ES-I3 (cell line): ENCODE data around the gene ACTG1.
A peak's percentile ranks its signal among the peaks of the same experiment; 100 is the strongest.

Experiments used
- H3K36me3 ChIP-seq: 2 replicates; pipeline ENCODE4 v1.6.1; 2013; ENCODE audit warnings: mild to moderate bottlenecking, low read length, control low read depth, moderate library complexity; ENCODE audit not compliant: insufficient read depth
- H3K4me1 ChIP-seq: 2 replicates; pipeline ENCODE4 v1.6.1; 2013; ENCODE audit warnings: mild to moderate bottlenecking, control low read depth, low read length; ENCODE audit not compliant: insufficient read depth
- H3K9ac ChIP-seq: 2 replicates; pipeline ENCODE4 v1.6.1; 2013; ENCODE audit warnings: low read depth, mild to moderate bottlenecking, low read length, moderate library complexity
- H3K9me3 ChIP-seq: 2 replicates; pipeline ENCODE4 v1.6.1; 2013; ENCODE audit warnings: mild to moderate bottlenecking, low read length, moderate library complexity; ENCODE audit not compliant: control insufficient read depth, insufficient read depth

Gene ACTG1

DNA sequence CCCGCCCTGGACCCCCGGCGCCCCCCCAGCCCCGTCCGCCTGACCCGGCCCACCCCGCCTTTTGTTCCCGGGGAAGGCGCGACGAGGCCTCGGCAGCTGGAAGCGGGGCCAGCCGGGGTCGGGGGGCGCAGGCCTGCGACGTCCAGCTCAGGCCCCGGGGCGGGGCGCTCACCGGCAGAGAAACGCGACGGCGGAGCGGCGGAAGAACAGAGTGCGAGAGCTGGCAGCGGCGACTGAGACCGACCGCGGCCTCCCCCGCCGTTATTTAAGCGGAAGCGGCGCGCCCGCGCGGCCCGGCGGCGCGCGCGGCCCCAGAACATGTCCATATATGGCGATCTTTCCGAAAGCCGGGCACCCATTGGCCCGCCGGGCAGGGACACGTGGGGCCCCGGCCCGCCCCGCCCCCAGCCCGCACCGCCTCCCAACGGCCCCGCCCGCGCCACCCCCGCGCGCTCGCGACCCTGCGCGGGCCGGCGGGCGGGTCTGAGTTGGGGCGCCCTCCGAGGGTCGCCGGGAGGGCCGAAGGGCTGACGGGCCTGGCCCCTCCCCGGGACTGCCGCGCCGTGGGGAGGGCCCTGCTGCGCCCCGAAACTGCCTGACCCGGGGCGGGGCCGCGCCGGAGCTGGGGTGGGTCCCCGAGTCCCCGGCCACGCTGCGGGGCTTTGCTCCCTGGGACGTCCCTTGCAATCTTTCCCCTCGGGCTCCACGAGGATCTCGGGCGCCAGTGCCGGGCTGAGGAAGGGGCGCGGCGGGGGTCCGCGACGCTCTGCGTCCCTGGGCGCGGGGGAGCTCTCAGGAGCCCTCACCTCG lies at the start of gene ACTG1:
Gene ACTG1 (minus strand): TSS at position 238 of the 810 bp plus-strand sequence. CDS start 445 bp downstream, outside the sequence.
- Histone ChIP-seq H3K9ac (peak within 1 kb of the TSS; percentile 96), H3K9me3 (peaks cover 4% of the 10 kb centered on the region; the same call in 1 of the 2 replicates), H3K4me1 (peaks cover 15% of the 10 kb centered on the region; the same call in 1 of the 2 replicates), H3K36me3 (peaks cover 33% of the 10 kb centered on the region)

DNA sequence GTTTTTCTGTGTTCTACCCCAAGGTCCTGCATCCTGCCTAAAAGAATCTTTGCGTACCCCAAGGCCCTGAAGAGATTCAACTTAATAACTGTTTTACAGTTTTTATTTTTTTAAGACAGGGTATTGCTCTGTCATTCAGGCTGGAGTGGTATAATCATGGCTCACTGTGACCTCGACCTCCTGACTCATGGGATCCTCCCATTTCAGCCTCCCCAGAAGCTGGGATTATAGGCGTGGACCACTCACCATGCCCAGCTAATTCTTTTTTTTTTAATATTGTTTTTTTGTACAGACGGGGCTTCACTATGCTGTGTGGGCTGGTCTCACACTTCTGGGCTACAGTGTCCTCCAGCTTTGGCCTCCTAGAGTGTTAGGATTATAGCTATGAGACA lies 48.9 kb upstream of the ACTG1 start:
- no peaks in the 10 kb centered on the region for H3K9me3 ChIP-seq
- H3K4me1 ChIP-seq: peaks cover 7% of the 10 kb centered on the region; the same call in 1 of the 2 replicates
- no peak overlapping the region for H3K9ac ChIP-seq
- H3K36me3 ChIP-seq: peaks cover 65% of the 10 kb centered on the region

DNA sequence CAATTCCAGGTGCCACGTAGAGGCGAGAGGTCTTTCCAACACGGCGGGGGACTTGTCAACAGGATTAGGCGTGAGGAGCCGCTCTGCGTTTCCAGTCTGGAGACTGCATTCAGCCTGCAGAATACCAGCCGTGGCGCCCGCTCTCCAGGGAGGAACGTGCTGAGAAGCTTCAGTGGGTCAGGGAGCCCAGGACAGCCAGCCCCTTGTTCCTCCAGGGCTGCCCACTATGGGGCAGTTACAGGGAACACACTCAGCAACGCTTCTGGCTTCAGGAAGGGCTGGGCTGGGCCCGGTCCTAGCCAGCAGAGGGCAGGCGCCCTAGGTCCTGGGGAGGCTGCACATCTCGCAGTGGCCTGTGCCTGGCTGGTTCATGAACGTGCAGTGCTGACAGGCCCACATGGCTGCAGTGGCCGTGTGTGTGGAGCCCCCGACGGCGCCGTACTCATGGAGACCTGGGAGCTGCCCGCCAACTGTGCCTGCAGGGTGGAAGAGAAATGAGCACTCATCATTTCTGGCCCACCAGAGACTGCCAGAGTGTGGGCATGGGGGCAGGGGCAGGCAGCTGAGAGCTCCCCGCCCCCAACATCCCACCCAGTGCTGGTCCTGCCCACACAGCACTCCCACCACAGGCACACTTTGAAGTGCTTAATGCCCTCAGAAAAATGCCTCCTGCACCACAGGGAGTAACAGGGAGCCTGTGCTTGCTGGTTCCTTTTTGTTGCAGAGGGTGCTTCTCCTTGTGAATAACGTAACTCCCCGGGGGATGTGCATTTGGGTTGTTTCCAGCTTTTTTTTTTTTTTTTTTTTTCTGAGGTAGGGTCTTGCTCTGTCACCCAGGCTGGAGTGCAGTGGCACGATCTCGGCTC lies 46.6 kb upstream of the ACTG1 start:
- peaks cover 1% of the 10 kb centered on the region; the same call in 1 of the 2 replicates for H3K4me1 ChIP-seq
- no peaks in the 10 kb centered on the region for H3K9me3 ChIP-seq
- no peak overlapping the region for H3K9ac ChIP-seq
- peaks cover 48% of the 10 kb centered on the region for H3K36me3 ChIP-seq

DNA sequence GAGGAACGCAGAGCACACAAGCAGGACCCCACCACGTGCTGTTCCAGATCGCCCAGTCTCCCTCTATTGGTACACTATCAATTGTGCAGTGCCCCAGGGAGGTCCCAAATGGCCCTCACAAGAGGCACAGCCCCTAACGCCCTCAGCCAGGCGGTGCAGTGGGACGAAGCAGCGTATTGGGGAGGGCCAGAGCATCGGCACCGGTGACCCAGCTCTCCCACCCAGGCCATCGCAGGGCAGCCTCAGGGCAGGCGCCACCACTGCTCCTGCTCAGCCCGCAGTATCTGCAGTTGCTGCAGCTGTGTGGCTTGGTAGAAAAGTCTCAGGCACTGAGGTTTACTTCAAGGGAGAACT lies 45.5 kb upstream of the ACTG1 start:
- peaks cover 6% of the 10 kb centered on the region; the same call in 1 of the 2 replicates for H3K4me1 ChIP-seq
- peaks cover 38% of the 10 kb centered on the region for H3K36me3 ChIP-seq
- H3K9me3 ChIP-seq: no peaks in the 10 kb centered on the region
- no peak overlapping the region for H3K9ac ChIP-seq

DNA sequence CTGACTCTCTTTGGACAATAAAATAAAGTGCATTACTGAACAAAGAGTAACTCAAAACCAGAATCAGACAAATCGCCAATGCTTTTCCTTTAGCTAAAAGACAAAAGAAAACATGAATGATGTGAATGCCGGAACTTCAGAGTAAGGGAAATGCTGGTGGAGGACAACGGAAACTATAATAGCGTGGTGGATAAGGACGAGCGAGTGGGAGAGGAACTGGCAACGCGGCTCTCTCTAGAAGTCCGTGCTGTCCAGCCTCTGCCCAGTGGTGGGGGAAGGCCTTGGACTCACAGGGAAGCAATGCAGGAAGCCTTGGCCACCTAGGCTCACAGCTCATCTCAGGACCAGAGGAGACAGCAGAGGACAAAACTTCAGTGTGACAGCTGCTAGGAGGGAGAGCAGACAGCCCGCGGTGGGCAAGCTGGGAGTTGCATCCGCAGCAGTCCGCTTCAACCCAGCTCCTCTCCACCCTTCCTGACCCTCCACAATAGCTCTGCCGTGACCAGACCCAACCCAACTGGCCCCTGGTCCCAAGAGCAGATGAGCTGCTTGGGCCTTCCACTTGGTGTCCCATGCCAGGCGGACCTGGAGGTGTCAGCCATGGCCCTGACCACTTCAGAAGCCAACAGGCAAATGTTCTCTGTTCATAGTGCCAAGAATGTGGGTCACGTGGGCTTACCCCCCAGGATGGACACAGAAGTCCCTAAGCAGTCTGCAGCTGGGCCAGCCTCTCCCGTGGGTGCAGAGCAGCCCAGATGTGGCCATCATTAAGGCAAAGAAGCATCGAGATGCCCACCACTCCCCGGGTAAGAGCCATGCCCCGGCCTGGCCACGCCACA lies 44.9 kb upstream of the ACTG1 start:
- Histone ChIP-seq H3K36me3 (peaks cover 36% of the 10 kb centered on the region), H3K9me3 (no peaks in the 10 kb centered on the region), H3K9ac (no peak overlapping the region), H3K4me1 (peaks cover 6% of the 10 kb centered on the region; the same call in 1 of the 2 replicates)

DNA sequence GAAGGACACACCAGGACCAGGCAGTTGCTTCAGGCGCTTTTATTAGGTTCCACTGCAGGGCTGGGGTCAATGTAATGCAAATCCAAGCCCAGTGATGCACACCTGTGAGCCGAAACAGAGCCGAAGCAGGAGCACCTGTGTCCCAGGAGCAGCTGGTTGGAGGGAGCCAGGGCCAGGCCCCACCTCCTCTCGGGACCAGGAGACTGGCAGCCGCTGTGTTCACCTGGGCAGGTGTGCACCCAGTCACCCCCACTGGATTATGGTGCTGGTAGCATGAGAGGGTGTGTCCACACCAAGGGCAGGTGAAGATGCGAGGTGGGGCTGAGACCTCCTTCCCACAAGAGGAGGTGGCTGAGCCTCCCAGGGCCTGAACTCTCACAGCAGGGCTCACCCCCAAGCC lies 44.3 kb upstream of the ACTG1 start:
- H3K9ac ChIP-seq: no peak overlapping the region
- H3K4me1 ChIP-seq: peaks cover 6% of the 10 kb centered on the region; the same call in 1 of the 2 replicates
- H3K9me3 ChIP-seq: no peaks in the 10 kb centered on the region
- H3K36me3 ChIP-seq: peaks cover 30% of the 10 kb centered on the region

DNA sequence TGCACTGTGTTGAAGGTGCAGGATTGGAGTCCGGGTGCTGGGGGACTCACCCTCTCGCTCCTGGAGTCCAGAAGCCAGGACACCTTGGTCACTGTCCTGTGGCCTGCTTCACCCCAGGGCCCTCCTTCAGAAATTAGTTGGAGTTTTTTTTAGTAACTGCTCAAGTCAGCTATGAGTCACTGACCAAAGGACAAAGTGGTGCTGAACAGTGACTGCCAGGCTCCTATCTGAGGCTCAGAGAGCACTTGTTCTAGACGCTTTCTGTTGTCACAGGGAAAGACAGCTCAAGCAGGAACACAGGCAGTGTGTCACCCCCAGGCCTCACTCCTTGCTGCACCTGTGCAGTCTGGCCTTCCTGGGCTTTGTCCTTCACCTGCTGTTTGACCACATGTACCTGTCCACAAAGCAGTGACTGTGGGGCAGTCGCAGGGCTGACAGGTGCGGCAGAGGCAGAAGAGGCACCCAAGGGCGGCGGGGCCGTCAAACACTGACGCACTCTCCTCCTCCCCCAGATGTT lies 43.6 kb upstream of the ACTG1 start:
- Histone ChIP-seq H3K4me1 (peaks cover 6% of the 10 kb centered on the region; the same call in 1 of the 2 replicates), H3K9me3 (no peaks in the 10 kb centered on the region), H3K36me3 (peaks cover 24% of the 10 kb centered on the region), H3K9ac (no peak overlapping the region)

DNA sequence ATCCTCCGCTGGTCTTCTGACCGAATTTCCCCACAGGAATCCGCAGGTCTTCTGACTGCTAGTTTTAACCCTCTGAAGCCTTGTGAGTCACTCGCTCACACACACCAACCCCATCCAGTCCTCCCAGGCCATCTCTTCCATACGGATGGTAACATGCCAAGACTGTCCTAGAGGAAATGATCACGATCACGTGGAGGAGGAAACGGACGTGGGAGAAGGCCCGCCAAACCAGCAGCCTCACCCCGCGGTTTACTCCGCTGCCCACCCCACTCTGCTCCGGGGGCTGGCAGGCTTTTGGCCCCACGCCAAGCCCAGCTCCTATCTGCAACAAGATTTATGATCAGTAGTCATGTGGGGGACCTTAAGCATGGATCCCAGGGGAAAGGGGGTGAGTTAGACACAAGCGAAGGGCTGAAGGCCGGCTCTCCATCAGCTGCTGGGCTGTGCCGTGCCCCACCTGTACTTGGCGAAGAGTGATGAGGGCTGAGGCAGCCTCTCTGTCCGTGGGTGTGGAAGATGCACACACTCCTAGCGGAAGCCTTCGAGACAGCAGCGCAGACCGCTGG lies 41.1 kb upstream of the ACTG1 start:
- no peaks in the 10 kb centered on the region for H3K9me3 ChIP-seq
- peaks cover 6% of the 10 kb centered on the region; the same call in 1 of the 2 replicates for H3K4me1 ChIP-seq
- peak overlapping the region; percentile 89; the same call in 1 of the 2 replicates for H3K9ac ChIP-seq
- peaks cover 23% of the 10 kb centered on the region for H3K36me3 ChIP-seq

DNA sequence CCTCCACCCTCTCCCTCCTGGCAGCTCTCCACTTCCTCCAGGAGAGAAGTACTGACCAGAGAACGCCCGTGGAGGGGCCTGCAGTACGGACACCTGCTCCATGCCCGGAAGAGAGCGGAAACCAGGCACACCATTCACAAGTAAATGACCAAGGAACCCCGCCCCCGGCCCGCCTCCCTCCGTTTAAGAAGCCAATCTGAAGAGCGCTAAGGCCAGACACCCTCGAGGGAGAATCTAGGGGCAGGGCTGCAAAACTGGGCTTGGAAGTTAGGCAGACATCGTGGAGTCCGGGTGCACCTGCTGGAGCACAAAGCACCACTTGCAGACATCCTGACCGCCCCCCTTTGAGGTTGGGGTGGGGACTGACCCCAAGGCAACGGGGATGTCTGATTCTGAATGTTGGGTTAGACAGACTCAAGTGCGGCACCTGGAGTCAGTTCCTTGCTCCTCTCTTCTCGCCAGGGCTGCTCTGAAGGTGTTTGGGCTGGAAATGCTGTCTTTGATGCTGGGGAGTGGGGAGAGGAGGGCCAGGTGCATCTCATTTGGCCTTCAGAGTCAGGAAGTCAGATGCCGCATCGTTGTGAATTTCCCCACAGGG lies 40.5 kb upstream of the ACTG1 start:
- H3K36me3 ChIP-seq: peaks cover 19% of the 10 kb centered on the region
- peak overlapping the region; percentile 89 for H3K9ac ChIP-seq
- H3K9me3 ChIP-seq: no peaks in the 10 kb centered on the region
- peaks cover 6% of the 10 kb centered on the region; the same call in 1 of the 2 replicates for H3K4me1 ChIP-seq

DNA sequence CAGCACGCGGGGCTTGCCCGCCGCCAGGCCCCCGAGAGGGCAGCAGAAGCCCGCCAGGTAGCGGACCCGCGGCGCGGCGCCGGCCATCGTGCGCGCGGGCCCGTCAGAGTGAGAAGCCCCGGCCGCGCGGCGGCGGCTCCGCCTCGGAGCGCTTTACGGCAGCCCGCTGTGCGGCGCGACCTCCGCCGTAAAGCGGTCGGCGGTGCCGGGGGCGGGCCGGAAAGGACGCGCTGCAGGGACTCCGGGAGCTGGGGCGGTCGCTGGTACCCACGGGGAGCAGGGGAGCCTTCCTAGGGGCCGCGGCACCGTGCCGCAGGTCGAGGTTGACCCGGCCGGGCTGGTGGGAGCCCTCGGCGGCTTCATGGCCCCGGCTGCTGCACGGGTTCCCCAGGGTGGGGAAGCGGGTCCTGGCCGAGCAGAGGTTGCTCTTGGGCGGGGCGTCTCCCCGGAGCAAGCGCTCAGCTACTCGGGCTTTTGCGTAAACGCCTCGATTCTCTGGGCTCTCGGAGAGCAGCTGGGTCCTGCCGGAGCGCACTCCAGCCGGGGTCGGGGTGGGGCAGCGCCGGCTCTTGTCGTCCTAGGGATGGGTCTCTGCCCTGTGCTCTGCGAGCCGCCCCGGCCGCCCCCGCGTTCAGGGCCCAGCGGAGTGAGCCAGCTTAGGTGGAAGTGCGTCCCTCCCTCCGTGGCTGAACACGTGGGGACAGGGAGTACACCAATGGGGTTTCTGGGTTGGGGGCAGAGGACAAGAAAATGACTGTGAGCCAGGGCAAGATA lies 39.8 kb upstream of the ACTG1 start, which contains the start of gene FAAP100:
Gene FAAP100 (minus strand): TSS at position 110 of the 774 bp plus-strand sequence. CDS start 23 bp downstream, at position 87.
- peaks cover 6% of the 10 kb centered on the region; the same call in 1 of the 2 replicates for H3K4me1 ChIP-seq
- H3K9me3 ChIP-seq: no peaks in the 10 kb centered on the region
- H3K9ac ChIP-seq: peak within 1 kb of the TSS; percentile 89
- H3K36me3 ChIP-seq: peaks cover 15% of the 10 kb centered on the region

DNA sequence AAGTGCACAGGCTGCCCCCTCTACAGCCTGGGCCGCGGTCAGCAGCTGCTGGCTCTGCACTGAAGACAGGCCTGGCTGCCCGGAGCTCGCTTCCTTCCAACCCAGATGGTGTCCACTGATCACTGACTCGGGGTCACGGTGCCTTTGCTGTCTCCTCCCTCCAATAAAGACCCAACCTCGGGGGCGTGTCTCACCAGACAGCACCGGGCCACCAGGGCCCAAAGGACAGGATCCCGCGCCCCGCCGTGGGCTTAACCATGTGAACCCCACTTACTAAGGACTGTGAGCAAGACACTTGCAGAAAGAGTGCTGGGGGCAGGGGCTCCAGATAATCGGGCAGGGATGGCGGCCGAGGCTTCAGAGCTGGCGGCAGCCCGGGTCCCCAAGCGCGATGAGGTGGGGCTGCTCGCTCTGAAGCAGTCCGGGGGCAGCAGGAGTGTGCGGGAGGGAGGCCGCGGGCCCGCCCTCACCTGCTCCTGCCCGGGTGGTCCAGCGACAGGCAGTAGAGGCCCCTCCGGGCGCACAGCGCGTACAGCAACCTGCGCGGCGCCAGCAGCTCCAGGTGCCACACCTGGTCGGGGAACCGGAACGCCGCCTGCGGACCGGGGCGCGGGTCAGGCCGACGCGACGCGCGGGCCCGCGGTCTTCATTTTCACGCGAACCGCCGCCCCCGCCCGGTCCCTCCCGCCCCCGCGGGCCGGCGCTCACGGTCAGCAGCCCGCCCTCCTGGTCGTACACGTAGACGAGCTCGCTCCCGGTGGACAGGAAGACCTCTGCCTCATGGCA lies 39.1 kb upstream of the ACTG1 start:
- H3K36me3 ChIP-seq: peaks cover 11% of the 10 kb centered on the region
- no peaks in the 10 kb centered on the region for H3K9me3 ChIP-seq
- peak overlapping the region; percentile 89 for H3K9ac ChIP-seq
- peaks cover 6% of the 10 kb centered on the region; the same call in 1 of the 2 replicates for H3K4me1 ChIP-seq
